GM18508 (cell line): Measurements from ENCODE around the gene ARRDC5.
"Not testable (repeated sequence)": the region's sequence is repeated elsewhere in the genome, so short reads cannot be mapped to it uniquely, and the experiment has no call there.

Experiments
- ATAC-seq: cut with Tn5 transposase; IDR thresholded peaks from one replicate; pipeline ENCODE4 v1.9.1; 2021; ENCODE audit warnings: moderate number of reproducible peaks; ENCODE audit not compliant: insufficient read depth, unreplicated experiment

The ARRDC5 gene

GRCh38 chr19:4871711-4872110 lies 31.0 kb downstream of the ARRDC5 start:
- no peak for ATAC-seq

- ATAC-seq, result no peak
These were observed 32.5 kb downstream of the ARRDC5 start for GRCh38 chr19:4870025-4870700.

GRCh38 chr19:4868286-4868834 lies 34.3 kb downstream of the ARRDC5 start:
- no peak for ATAC-seq

DNA sequence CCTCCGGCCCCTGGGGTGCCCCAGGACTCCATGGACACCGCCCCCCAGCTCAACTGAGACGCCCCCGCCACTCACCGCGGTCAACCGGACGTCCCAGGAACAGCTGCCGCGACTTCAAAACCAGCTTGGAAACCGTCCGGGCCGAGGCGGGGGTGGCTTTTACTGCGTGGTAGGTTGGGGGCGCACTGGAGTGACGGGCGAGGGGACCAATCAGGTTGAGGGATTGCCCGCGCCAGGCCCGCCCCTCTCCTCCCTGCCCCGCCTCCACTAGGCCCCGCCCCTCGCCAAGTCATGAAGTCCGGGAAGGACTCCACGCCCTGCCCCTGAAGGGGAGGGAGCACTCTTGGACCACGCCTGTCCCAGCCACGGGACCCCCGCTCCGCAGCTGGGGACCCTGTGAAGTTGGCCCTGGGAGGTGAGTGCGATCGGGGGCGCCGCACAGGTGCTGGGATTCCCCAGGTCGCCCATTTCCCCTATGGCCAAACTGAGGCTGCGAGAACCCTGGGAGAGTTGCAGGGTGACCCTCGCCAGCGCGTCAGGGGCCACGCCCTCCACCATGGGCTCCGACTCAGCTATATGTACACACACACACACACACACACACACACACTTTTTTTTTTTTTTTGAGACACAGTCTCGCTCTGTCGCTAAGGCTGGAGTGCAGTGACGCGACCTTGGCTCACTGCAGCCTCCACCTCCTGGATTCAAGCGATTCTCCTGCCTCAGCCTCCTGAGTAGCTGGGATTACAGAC lies 35.0 kb downstream of the ARRDC5 start, which contains the start of gene PLIN3:
Gene PLIN3, minus strand, starts transcription at position 134 of the 752 bp plus-strand sequence. CDS start 6,273 bp downstream, outside the sequence.
- no peak for ATAC-seq

DNA sequence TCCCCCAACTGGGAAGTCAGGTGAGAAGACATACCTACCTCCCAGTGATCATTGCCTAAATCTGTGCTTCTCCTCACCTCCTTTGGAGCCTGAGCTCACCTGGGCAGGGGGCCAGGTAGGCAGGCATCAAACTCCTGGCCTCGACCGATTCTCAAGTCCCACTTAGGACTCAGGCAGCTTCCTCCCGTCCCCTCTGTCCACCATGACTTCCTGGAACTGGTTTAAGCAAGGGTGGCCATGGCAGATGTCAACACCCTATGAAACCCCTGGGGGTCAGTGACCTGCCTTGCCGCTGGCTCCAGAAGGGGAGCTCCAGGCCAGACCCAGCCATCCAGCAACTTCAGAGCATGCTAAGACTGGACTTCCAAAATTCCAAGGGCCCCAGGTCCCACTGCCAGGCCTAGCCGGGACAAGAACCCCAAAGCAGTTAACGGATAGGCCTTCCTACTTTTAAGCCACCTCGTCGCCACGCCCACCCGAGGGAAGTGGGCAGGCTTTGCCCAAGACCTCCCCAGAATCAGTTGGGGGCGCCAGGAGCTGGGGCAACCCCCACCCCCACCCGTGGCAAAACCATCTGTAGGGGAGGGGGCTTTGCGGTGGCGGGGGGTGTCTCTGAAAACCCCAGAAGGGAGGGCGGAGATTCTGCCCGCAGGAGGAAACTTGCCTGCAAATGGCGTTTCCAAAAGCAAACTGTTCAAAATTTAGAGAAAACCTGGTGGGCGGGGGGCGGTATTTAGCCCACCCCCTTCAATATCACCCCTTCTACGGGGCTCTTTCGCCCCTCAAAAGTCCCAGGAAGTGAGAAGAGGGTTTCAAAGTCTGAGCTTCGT lies 35.9 kb downstream of the ARRDC5 start:
- no peak for ATAC-seq

GRCh38 chr19:4861147-4861546 lies 41.5 kb downstream of the ARRDC5 start:
- no peak for ATAC-seq

GRCh38 chr19:4859697-4860096 lies 43.0 kb downstream of the ARRDC5 start:
- no peak for ATAC-seq

DNA sequence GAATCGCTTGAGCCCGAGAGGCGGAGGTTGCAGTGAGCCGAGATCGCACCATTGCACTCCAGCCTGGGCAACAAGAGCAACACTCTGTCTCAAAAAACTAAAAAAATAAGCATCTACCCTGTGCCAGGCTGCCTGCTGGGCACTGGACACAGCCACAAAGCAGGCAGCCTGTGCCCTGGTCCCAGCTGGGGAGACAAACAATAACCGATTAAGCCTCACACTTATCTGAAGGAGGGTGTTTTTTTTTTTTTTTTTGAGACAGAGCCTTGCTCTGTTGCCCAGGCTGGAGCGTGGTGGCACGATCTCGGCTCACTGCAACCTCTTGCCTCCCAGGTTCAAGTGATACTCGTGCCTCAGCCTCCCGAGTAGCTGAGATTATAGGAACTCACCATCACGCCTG lies 46.2 kb downstream of the ARRDC5 start:
- ATAC-seq, result not testable (repeated sequence)

- ATAC-seq, result not testable (repeated sequence)
These were observed 49.2 kb downstream of the ARRDC5 start for GRCh38 chr19:4853506-4853905.

- no peak for ATAC-seq
These were observed 50.2 kb downstream of the ARRDC5 start for GRCh38 chr19:4852484-4852883.

- no peak for ATAC-seq
These were observed 51.0 kb downstream of the ARRDC5 start for GRCh38 chr19:4851551-4852290.

DNA sequence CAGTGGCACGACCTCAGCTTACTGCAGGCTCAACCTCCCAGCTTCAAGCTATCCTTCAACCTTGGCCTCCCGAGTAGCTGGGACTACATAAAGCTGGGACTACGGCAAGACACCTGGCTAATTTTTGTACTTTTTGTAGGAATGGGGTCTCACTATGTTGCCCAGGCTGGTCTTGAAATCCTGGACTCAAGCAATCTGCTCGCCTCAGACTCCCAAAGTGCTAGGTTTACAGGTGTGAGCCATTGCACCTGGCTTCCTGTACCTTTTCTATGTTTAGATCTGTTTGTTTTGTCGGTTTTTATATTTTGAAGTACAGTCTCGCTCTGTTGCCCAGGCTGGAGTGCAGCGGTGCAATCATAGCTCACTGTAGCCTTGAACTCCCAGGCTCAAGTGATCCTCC lies 53.7 kb downstream of the ARRDC5 start:
- ATAC-seq, result no peak

- no peak for ATAC-seq
These were observed 55.3 kb downstream of the ARRDC5 start for GRCh38 chr19:4847190-4847973.

- ATAC-seq, result not testable (repeated sequence)
These were observed 56.7 kb downstream of the ARRDC5 start for GRCh38 chr19:4845975-4846374.

DNA sequence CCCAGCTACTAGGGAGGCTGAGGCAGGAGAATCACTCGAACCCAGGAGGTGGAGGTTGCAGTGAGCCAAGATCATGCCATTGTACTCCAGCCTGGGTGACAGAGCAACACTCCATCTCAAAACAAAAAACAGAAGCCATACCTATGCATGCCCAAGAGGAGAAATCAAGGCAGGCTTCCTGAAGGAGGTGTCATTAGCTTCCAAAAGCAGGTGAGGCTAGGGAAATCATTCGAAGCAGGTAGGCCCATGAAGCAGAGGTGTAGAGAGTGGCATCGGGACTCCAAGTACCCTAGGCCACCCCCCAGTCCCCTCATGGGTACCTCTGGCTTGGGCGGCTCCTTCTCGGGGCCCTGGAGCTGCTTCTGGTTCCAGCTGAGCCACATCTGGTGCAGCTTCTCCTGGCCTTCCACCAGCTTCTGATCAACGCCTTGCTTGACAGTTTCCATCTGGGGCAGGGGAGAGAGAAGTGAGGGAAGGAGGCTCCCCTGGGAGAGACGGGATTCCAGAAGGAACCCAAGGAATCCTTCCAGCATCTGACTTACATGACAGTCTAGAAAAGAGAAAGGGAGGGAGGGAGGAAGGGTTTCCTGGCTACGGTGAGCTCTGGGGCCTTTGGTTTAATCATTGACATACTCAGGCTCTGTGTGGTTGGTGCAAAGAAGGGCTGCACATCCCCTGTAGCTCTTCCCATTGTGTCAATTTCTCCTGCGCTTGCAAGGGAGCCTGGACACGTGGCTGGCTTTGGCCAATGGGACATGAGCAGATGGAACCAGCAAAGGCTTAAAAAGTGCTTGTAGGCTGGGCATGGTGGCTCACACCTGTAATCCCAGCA lies 58.1 kb downstream of the ARRDC5 start:
- no peak for ATAC-seq

GRCh38 chr19:4843647-4843965 lies 59.1 kb downstream of the ARRDC5 start:
- ATAC-seq, result no peak
